IMR-90 (cell line): ENCODE measurements around the gene RNASE7. TPM values are rescaled to one million over a fixed set of nuclear protein-coding genes. Genes with fewer than 3 reads are reported as not detected.

Experiments
- ATAC-seq: fragments of 200-7000 bp; cut with Tn5 transposase; 2 replicates; pipeline ENCODE4 v1.9.1; 2020; ENCODE audit warnings: low read depth, mild to moderate bottlenecking, moderate library complexity
- BruUV-seq: library from RNA; stranded (reverse); fragments of 400-500 nt; replicated peaks from 2 replicates; lab custom pipeline; 2021; lab: Mats Ljungman, UMichigan
- CTCF ChIA-PET: fragments of 300-600 bp; formaldehyde crosslinking; extraction: SDS; loops from one replicate; lab custom pipeline; 2021; ENCODE audit warnings: antibody characterized with exemption; lab: Yijun Ruan, JAX
- POLR2A ChIA-PET: fragments of 300-600 bp; sonication (Branson Sonifier 250); formaldehyde crosslinking; loops from one replicate; lab custom pipeline; 2022; ENCODE audit warnings: antibody characterized with exemption; ENCODE audit not compliant: unreplicated experiment; lab: Charles Lee
- DNase-seq: peaks from one replicate; pipeline ENCODE4 v3.0.0; 2013
- H2AFZ ChIP-seq: replicated peaks from 2 replicates; pipeline ENCODE3; 2013; ENCODE audit warnings: low read length, mild to moderate bottlenecking; ENCODE audit not compliant: poor library complexity
- H2AK5ac ChIP-seq: 2 replicates; pipeline ENCODE4 v1.6.1; 2013; ENCODE audit warnings: low read depth, low read length, inconsistent platforms
- H2AK9ac ChIP-seq: replicated peaks from 2 replicates; pipeline ENCODE3; 2013; ENCODE audit warnings: mild to moderate bottlenecking, low read depth, low read length, moderate library complexity; ENCODE audit not compliant: poor library complexity
- H2BK120ac ChIP-seq: 2 replicates; pipeline ENCODE4 v1.6.1; 2013; ENCODE audit warnings: low read depth, low read length, inconsistent platforms
- H2BK15ac ChIP-seq: 3 replicates; pipeline ENCODE4 v1.6.1; 2013; ENCODE audit warnings: low read depth, low read length, inconsistent platforms
- H2BK20ac ChIP-seq: 2 replicates; pipeline ENCODE4 v1.6.1; 2013; ENCODE audit warnings: low read depth, mild to moderate bottlenecking, inconsistent platforms, low read length, moderate library complexity
- H2BK5ac ChIP-seq: 2 replicates; pipeline ENCODE4 v1.6.1; 2013; ENCODE audit warnings: mild to moderate bottlenecking, low read depth, low read length, inconsistent platforms; ENCODE audit not compliant: poor library complexity, severe bottlenecking
- H3K14ac ChIP-seq: replicated peaks from 2 replicates; pipeline ENCODE4 v1.6.1; 2013; ENCODE audit warnings: low read depth, low read length, inconsistent platforms
- H3K18ac ChIP-seq: 2 replicates; pipeline ENCODE4 v1.6.1; 2013; ENCODE audit warnings: low read depth, low read length, control low read depth
- H3K23ac ChIP-seq: 2 replicates; pipeline ENCODE4 v1.6.1; 2013; ENCODE audit warnings: low read depth, low read length, inconsistent platforms
- H3K27ac ChIP-seq: 2 replicates; pipeline ENCODE4 v1.5.1; 2013; ENCODE audit warnings: mild to moderate bottlenecking, control low read depth, low read length; ENCODE audit not compliant: insufficient read depth
- H3K27me3 ChIP-seq: 2 replicates; pipeline ENCODE4 v1.6.1; 2013; ENCODE audit warnings: low read length; ENCODE audit not compliant: control insufficient read depth, insufficient read depth
- H3K36me3 ChIP-seq: 2 replicates; pipeline ENCODE4 v1.6.1; 2013; ENCODE audit warnings: low read length, mixed read lengths; ENCODE audit not compliant: control insufficient read depth, insufficient read depth
- H3K4ac ChIP-seq: 2 replicates; pipeline ENCODE4 v1.6.1; 2013; ENCODE audit warnings: low read depth, low read length, inconsistent platforms
- H3K4me1 ChIP-seq: 2 replicates; pipeline ENCODE4 v1.6.1; 2013; ENCODE audit warnings: low read length, mixed read lengths; ENCODE audit not compliant: control insufficient read depth, insufficient read depth
- H3K4me2 ChIP-seq: 2 replicates; pipeline ENCODE4 v1.6.1; 2013; ENCODE audit warnings: low read depth, mild to moderate bottlenecking, control low read depth, low read length, moderate library complexity
- H3K4me3 ChIP-seq: 2 replicates; pipeline ENCODE4 v1.5.1; 2013; ENCODE audit warnings: low read depth, mild to moderate bottlenecking, control low read depth, low read length, moderate library complexity; ENCODE audit not compliant: insufficient read depth
- H3K56ac ChIP-seq: 2 replicates; pipeline ENCODE4 v1.6.1; 2013; ENCODE audit warnings: low read length, inconsistent platforms; ENCODE audit not compliant: insufficient read depth; ENCODE audit errors: extremely low read depth
- H3K79me1 ChIP-seq, 2 experiments: 2 replicates each; pipeline ENCODE4 v1.6.1; 2013; ENCODE audit warnings: low read length in 2 of 2, inconsistent platforms in 1 of 2, low read depth in 1 of 2
- H3K9ac ChIP-seq: 2 replicates; pipeline ENCODE4 v1.6.1; 2013; ENCODE audit warnings: low read depth, low read length, control low read depth
- H3K9me1 ChIP-seq: 2 replicates; pipeline ENCODE4 v1.6.1; 2013; ENCODE audit warnings: low read length, inconsistent platforms; ENCODE audit not compliant: insufficient read depth
- H3K9me3 ChIP-seq: 2 replicates; pipeline ENCODE4 v1.6.1; 2013; ENCODE audit warnings: low read length; ENCODE audit not compliant: control insufficient read depth, insufficient read depth
- H4K20me1 ChIP-seq: 2 replicates; pipeline ENCODE4 v1.6.1; 2013; ENCODE audit warnings: low read length, inconsistent platforms; ENCODE audit not compliant: insufficient read depth
- H4K5ac ChIP-seq: 2 replicates; pipeline ENCODE4 v1.6.1; 2013; ENCODE audit warnings: mild to moderate bottlenecking, low read depth, low read length, control low read depth
- H4K8ac ChIP-seq, 2 experiments: 2 replicates each; pipeline ENCODE4 v1.6.1; 2013; ENCODE audit warnings: low read depth in 2 of 2, low read length in 2 of 2, control low read depth in 1 of 2, inconsistent platforms in 1 of 2
- H4K91ac ChIP-seq: 2 replicates; pipeline ENCODE4 v1.6.1; 2013; ENCODE audit warnings: low read depth, low read length, inconsistent platforms; ENCODE audit not compliant: insufficient read depth
- FOS ChIP-seq: fragments of 150-350 bp; IDR thresholded peaks from 2 replicates; pipeline ENCODE4 v1.6.1; 2016; ENCODE audit warnings: low read depth, low read length
- MAZ ChIP-seq: IDR thresholded peaks from 2 replicates; pipeline ENCODE4 v1.6.1; 2012; ENCODE audit warnings: low read depth, mild to moderate bottlenecking, low read length, improper control_type of control experiment, moderate library complexity, borderline replicate concordance
- MXI1 ChIP-seq: IDR thresholded peaks from 2 replicates; pipeline ENCODE4 v1.6.1; 2012; ENCODE audit warnings: low read depth, mild to moderate bottlenecking, low read length, moderate library complexity, borderline replicate concordance
- NFE2L2 ChIP-seq: fragments of 150-350 bp; IDR thresholded peaks from 2 replicates; pipeline ENCODE4 v1.6.1; 2016; ENCODE audit warnings: low read depth, mild to moderate bottlenecking, low read length
- RCOR1 ChIP-seq: IDR thresholded peaks from 2 replicates; pipeline ENCODE4 v1.6.1; 2012; ENCODE audit warnings: mild to moderate bottlenecking, low read length, improper control_type of control experiment; ENCODE audit not compliant: insufficient replicate concordance
- RFX5 ChIP-seq: IDR thresholded peaks from 2 replicates; pipeline ENCODE4 v1.8.0; 2012; ENCODE audit warnings: low read depth, mild to moderate bottlenecking, low read length, moderate library complexity
- SMC3 ChIP-seq: fragments of 150-350 bp; IDR thresholded peaks from 2 replicates; pipeline ENCODE4 v1.6.1; 2016; ENCODE audit warnings: low read depth, mild to moderate bottlenecking, antibody characterized with exemption, low read length, moderate library complexity
- WGBS, 2 experiments: methylation state at CpG; one replicate each; pipeline versions ENCODE4 v1.1.5 to v1.1.7; 2013; ENCODE audit warnings: missing lambda C conversion rate in 2 of 2; ENCODE audit not compliant: insufficient read length in 1 of 2; ENCODE audit errors: extremely low coverage in 2 of 2; 5-methylcytosine and 5-hydroxymethylcytosine counted together
- dilution Hi-C: fragments of 300-500 bp; cut with HindIII; formaldehyde crosslinking; loops from one replicate; pipeline ENCODE4 v1.14.3; 2018; ENCODE audit warnings: low sequenced_read_pairs; ENCODE audit not compliant: unreplicated experiment
- in situ Hi-C: fragments of 300-500 bp; cut with MboI; formaldehyde crosslinking; loops from 3 replicates; pipeline ENCODE4 v1.14.3; 2019; ENCODE audit warnings: low sequenced_read_pairs, inconsistent platforms, mixed read lengths
- intact Hi-C: fragments of 100-400 bp; cut with micrococcal nuclease; formaldehyde crosslinking; loops from 2 replicates; pipeline ENCODE4 v1.10.0; 2022
- polyA plus RNA-seq, 3 experiments: library from polyadenylated mRNA; depleted of rRNA; stranded (reverse); fragments of >200 nt; gene quantifications; 2 replicates each; pipeline ENCODE4 v1.2.3, GENCODE V29; 2012; ENCODE audit warnings: low replicate concordance in 1 of 3
- total RNA-seq: library from RNA; depleted of rRNA; stranded (reverse); fragments of >200 nt; gene quantifications from 2 replicates; pipeline ENCODE4 v1.2.3, GENCODE V29; 2012
- TF ChIP-seq, protein P1 (sequence below): fragments of 150-350 bp; IDR thresholded peaks from 2 replicates; pipeline ENCODE4 v1.6.1; 2016; ENCODE audit warnings: low read depth, mild to moderate bottlenecking, low read length, moderate library complexity, borderline replicate concordance

Gene RNASE7
- total and polyA plus RNA-seq, 2 of the 4 experiments (the other 2 are of a cell fraction) = not detected

DNA sequence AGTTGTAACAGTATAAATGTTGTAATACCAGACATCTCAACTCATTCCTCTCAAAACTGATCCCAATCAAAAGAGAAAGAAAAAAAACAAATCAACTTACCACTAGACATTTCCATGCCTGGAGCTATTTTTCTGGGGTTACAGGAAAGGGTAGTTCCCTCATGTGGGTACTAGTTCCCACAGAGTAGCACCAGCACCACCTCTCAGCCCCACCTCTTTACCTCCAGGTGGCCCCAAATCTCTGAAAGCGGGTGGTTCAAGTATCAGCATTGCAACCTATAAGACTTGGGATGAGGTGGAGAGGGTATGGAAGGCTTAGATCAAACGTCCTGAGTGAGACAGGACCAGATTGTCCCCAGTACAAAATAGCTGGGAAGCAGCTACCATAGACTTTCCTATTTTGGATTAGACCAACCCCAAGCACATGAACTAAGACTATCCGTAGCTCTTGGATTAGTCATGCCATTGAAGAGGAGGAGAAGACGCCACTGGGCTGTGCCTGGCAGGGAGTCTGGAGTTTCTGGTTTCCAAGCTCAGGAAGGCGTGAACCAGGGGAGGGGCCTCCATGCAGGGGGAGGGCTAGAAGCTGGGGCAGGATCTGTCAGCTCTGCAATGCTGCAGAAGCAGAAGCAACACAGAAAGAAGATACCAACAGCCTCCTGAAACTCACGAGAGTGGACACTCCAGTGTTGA, 43.3 kb upstream of the RNASE7 start, which contains the start of gene SLC39A2:
Gene SLC39A2 (plus strand): TSS at position 620 of the 693 bp plus-strand sequence. CDS start 154 bp downstream, outside the sequence.
- H3K18ac ChIP-seq = no peak within 1 kb of the TSS
- H3K4me1 ChIP-seq = peaks cover 3% of the 10 kb centered on the region
- H2AK9ac ChIP-seq = no peak within 1 kb of the TSS
- no peaks in the 10 kb centered on the region for H3K9me1 ChIP-seq
- no peaks in the 10 kb centered on the region for H4K20me1 ChIP-seq
- no peak within 1 kb of the TSS for H3K56ac ChIP-seq
- CTCF ChIA-PET = interaction anchor here (0.9 kb wide), 1 partner anchor 16 kb away, joined by 3 read pairs; no protein-coding TSS in a partner anchor
- no peak within 1 kb of the TSS for H3K27ac ChIP-seq
- H3K23ac ChIP-seq = no peak within 1 kb of the TSS
- H4K5ac ChIP-seq = no peak within 1 kb of the TSS
- no CpG with 5 or more reads among the region's 6 CpGs for WGBS, 2 experiments
- H3K14ac ChIP-seq = no peak within 1 kb of the TSS
- no peak within 1 kb of the TSS for H3K9ac ChIP-seq
- no peaks in the 10 kb centered on the region for H3K9me3 ChIP-seq
- no peak within 1 kb of the TSS for H2BK15ac ChIP-seq
- dilution Hi-C loops (no loop called here), in situ Hi-C loops (loop anchor here (25.0 kb wide), 1 partner anchor 662 kb away; the partner anchor contains the start of genes CCNB1IP1 and PARP2), intact Hi-C loops (no loop called here)
- TF ChIP-seq MAZ (no peak), FOS (no peak), SMC3 (no peak), RCOR1 (no peak), NFE2L2 (no peak), RFX5 (no peak), MXI1 (no peak)
- TF ChIP-seq, protein P1, sequence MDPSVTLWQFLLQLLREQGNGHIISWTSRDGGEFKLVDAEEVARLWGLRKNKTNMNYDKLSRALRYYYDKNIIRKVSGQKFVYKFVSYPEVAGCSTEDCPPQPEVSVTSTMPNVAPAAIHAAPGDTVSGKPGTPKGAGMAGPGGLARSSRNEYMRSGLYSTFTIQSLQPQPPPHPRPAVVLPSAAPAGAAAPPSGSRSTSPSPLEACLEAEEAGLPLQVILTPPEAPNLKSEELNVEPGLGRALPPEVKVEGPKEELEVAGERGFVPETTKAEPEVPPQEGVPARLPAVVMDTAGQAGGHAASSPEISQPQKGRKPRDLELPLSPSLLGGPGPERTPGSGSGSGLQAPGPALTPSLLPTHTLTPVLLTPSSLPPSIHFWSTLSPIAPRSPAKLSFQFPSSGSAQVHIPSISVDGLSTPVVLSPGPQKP = no peak
- H2BK5ac ChIP-seq = no peak within 1 kb of the TSS
- no peak within 1 kb of the TSS for H4K91ac ChIP-seq
- H2BK120ac ChIP-seq = no peak within 1 kb of the TSS
- peaks cover 22% of the 10 kb centered on the region for H3K36me3 ChIP-seq
- H4K8ac ChIP-seq = no peak within 1 kb of the TSS
- no peak within 1 kb of the TSS for H3K4ac ChIP-seq
- H3K4me2 ChIP-seq = no peak within 1 kb of the TSS
- H3K4me3 ChIP-seq = no peak within 1 kb of the TSS
- H2AK5ac ChIP-seq = no peak within 1 kb of the TSS
- peaks cover 2% of the 10 kb centered on the region for H3K27me3 ChIP-seq
- peak within 1 kb of the TSS; percentile 73 for H2AFZ ChIP-seq
- H2BK20ac ChIP-seq = no peak within 1 kb of the TSS
- ATAC-seq (peak; percentile 98), DNase-seq (peak; percentile 60)
- no TSS peak for BruUV-seq
- no peaks in the 10 kb centered on the region for H3K79me1 ChIP-seq
- POLR2A ChIA-PET = interaction anchor here (1.1 kb wide), 1 partner anchor 105 kb away, joined by 3 read pairs; no protein-coding TSS in a partner anchor
